Activated CD8-positive, alpha-beta memory T cell treated with anti-CD3 and anti-CD28 coated beads, Interleukin-2, amount 50 U/mL, for 4 hours (primary cell): ENCODE measurements around the gene ATG10.

Experiments used
- DNase-seq: peaks from one replicate; pipeline ENCODE4 v3.0.0-alpha.2; 2020

The ATG10 gene

GRCh38 chr5:82142217-82142841 lies 170.5 kb downstream of the ATG10 start:
- DNase-seq, result no peak

DNA sequence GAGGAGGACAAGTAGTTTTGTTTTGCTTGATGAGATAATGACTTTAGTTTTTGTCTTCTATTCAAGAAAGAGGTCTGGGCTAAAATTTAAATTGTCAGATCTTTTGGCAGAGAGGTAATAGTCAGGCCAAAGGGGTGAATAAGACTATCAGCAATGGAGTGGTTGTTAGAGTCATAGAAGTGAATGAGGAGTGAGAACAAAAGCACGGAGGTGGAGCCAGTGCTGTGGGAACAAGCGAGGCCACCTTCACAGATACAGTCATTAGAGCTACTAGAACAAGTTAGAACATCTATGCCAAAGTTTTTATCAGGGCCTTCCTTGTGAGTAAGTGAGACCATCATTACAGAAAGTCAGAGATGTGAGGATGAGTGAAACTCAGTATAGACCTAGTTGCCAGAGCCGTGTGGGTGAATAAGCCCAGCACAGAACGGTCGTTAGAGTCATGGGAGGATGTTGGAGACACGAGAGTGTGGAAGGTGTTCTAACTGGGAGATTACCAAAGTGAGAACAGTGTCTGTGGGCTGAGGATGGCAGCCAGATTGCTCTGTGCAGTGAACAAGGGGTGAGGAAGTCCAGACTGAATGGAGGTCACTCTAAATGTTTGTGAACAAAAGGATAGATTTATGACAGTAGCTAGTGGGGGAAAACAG lies 171.2 kb downstream of the ATG10 start:
- no peak for DNase-seq

DNA sequence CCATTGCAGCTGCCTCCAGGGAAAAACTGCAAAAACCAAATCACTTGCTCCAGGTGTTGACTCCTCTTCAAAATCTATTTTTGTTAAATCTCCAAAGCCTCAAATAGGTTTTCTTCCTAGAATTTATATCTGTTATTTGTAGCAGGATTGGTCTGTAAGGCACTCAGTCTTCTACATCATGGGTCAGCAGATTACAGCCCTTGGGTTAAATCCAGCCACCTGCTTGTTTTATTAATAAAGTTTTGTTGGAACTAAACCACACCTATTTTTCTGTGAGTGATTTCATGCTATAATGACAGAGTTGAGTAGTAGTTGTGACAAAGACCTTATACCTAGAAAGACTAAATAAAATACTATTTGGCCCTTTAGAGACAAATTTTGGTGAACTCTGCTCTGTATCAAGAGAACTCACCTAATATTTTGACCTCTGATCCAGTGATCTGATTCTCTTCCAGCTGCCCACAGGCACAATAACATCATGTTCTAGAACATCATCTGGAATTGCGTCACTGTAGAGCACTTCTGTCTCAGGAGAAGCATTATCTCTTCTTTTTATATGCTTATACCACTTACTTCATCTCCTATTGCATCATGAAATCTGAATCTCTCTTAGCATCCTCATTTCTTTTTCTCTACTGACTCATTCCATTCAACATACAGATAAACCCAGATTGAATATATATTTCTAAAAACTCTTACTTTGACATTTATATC lies 176.2 kb downstream of the ATG10 start:
- no peak for DNase-seq

GRCh38 chr5:82149434-82149833 lies 177.6 kb downstream of the ATG10 start:
- no peak for DNase-seq

DNA sequence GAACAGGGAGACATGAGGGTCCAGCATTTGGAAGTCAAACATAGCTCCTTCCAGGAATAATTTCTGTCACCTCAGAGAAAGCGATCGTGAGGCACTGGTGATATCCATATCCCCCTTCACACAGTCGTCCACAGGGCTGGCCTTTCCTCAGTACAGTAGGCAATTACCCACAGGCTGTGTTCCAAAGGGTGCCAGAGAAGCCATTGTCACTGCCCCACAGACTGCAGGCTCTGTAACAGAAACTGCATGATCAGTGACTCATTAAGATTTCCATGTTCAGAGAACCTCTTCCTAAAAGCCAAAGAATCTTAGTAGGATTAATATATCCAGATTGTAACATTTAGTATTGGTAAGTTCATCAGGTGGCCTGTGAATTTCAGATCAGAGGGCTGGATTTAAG lies 178.7 kb downstream of the ATG10 start:
- DNase-seq, result no peak

- no peak for DNase-seq
Measured at GRCh38 chr5:82151204-82151603, 179.4 kb downstream of the ATG10 start.

DNA sequence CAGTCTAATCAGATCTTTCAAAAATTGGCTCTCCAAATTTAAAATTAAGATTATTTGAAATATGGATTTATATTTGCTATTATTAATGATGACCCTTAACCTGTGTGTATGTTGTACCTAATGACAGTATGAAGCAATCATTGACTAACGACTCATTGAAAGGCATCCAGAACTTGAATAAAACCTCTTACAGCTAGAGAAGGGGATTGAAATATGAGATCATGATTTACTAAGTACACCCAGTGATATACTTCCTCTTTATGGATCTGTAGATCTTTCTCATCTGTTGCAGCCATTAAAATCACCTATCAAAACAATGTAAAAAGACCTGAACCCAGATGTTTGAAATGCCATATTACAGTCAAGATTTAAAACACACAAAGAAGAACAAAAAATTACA lies 179.8 kb downstream of the ATG10 start:
- no peak for DNase-seq

DNA sequence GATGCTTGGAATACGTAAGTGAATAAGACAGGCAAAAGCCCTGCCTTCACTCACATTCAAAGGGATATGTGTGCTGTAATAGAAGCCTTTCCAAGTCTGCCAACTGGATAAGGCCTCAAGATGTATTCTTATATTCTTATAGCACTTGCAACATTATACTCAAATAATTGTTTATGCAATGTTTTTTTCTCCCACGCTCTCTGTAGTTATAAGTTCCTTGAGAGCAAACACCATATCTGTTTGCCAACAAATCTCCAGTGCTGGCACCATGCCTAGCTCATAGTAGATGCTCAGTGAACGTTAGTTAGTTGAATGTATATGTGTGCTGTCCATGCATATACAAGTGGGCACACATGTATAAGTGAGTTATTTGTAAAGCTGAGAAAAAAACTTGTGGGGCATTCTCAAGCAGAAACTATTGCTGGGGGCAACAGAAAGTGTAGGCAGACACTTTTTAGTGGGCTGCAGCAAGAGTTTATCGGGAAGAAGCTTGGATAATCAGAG lies 181.2 kb downstream of the ATG10 start:
- DNase-seq, result no peak

GRCh38 chr5:82154776-82155175 lies 183.0 kb downstream of the ATG10 start:
- DNase-seq, result no peak

- no peak for DNase-seq
Measured at GRCh38 chr5:82155305-82155704, 183.5 kb downstream of the ATG10 start.

- no peak for DNase-seq
Measured at GRCh38 chr5:82156874-82157273, 185.1 kb downstream of the ATG10 start.

DNA sequence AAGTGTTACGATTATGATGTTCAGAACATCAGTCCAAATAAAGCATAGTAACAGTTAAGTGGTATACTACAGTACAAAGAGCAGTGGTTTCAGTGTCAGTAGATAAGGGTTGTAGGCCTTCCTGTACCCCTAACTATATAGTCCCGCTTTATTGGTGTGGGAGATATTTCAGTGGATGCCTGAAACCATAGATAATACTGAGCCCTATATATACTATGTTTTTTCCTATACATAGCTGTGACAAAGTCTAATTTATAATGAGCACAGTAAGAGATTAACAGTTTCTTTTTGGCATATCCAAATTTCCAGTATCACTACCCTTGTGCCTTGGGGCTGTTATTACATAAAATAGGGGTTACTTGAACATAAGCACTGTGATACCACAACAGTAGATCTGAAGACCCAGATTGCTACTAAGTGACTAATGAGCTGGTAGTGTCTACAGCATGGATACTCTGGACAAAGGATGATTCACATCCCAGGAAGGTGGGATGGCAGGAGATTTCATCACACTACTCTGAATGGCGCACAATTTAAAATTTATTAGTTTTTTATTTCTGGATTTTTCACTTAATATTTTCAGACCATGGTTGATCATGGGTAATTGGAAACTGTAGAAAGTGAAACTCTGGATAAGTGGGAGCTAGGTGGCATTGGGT lies 187.1 kb downstream of the ATG10 start:
- no peak for DNase-seq

DNA sequence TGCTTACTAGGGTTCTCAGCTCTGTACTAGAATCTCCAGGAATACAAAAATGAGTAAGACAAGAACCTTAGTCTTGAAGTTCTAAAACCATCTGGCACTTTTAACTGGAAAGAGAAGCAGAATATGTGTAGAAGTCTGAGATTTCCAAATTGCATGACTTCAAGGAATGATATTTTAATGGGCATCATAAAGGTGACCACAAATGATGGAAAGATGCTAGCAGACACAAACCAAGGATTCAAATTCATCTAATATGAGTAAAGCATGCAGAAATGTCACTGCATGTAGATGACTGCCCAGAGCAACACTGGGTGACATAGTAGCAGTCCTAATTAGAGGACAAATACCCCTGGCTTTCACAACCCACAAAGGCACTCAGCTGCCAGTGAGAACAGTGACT lies 189.1 kb downstream of the ATG10 start:
- DNase-seq, result no peak

DNA sequence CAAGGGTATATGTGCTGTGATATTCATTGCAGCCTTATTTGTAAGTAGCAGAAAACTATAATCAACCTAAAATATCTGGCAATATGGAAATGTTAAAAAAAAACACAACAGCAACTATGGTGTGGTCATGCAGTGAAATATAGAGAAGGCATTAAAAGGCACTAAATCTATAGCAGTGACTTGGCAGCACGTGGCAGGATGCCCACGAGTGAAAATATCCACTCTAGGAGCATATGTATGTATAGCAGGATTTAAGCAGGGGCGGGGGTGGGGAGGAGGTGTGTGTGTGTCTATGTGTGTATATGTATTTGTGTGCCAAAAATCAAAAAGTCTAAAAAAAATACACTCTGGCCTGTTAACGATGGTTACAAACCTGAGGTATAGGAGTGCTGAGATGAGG lies 190.8 kb downstream of the ATG10 start:
- no peak for DNase-seq

- no peak for DNase-seq
Measured at GRCh38 chr5:82163452-82164175, 191.8 kb downstream of the ATG10 start.

DNA sequence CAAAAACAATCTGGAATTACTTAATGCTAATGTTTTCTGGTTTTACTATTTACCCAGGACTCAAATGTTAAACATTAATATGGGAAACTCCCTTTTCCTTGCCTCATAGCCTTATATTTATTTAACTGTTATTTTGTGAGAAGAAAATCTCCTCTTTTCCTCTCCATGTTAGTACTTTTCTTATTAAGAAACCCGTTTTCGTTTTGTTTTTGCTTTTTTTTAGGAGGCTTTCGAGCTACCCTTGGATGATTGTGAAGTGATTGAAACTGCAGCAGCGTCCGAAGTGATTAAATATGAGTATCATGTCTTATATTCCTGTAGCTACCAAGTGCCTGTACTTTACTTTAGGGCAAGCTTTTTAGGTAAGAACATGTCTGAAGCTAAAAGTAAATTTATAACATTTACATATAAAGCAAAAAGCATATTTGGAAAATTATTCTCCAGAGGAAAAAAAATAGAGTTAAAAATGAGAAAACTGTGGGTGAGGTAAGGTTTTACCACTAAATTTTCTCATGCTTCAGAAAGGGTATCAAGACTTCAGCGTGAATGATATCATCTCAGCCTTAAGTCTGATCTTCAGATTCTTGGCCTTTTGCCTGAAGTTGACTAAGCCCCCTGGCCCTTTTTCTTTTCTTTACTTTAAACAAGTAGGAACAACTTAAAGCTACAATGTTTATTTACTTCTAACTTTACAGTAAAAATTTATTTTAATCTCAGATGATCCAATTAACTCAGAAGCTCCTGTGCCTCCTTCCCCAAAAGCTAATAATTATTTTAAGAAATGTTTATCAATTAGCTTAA lies 192.6 kb downstream of the ATG10 start:
- no peak for DNase-seq

GRCh38 chr5:82164977-82165713 lies 193.3 kb downstream of the ATG10 start:
- no peak for DNase-seq

- DNase-seq, result peak; percentile 23
Measured at GRCh38 chr5:82165740-82166530, 194.1 kb downstream of the ATG10 start.

- no peak for DNase-seq
Measured at GRCh38 chr5:82167372-82167935, 195.6 kb downstream of the ATG10 start.

DNA sequence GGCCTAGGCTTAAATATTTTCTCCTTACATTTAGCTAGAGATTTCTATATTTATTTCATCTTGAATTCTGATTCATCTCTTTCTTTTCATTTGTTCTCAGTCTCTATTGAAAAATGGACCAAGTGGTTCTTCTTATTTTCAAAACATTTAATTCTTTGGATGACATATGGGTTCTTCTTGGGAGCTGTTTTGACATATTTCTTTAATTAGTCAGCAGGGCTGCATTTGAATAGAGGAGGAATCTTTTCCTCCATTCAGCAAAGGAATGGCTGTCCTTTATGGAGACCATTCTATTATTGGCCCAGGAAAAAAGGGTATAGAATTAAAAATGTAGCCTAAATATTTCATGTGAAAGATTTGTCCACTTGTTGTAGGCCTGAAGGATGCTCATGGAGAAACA lies 196.5 kb downstream of the ATG10 start:
- no peak for DNase-seq
